Activated CD4-positive, alpha-beta memory T cell treated with anti-CD3 and anti-CD28 coated beads, Interleukin-2, amount 10 ng/mL, durations not matched to agents 7 days and 5 days (primary cell): ENCODE data around the gene TOR4A. TPM values are rescaled to one million over a fixed set of nuclear protein-coding genes. Genes with fewer than 3 reads are reported as not detected.
A peak's percentile ranks its signal among the peaks of the same experiment; 100 is the strongest.
"Not testable (repeated sequence)": the region's sequence is repeated elsewhere in the genome, so short reads cannot be mapped to it uniquely, and the experiment has no call there.

Experiments
- CTCF ChIA-PET: fragments of 350-600 bp; sonication (Branson Sonifier 250); formaldehyde crosslinking; loops from one replicate; lab custom pipeline; 2021; ENCODE audit warnings: antibody characterized with exemption, inconsistent platforms; lab: Charles Lee
- POLR2A ChIA-PET: fragments of 350-600 bp; sonication (Branson Sonifier 250); formaldehyde crosslinking; loops from one replicate; lab custom pipeline; 2021; ENCODE audit warnings: antibody characterized with exemption; lab: Charles Lee
- DNase-seq: peaks from one replicate; pipeline ENCODE4 v3.0.0-alpha.2; 2020
- H3K27ac Mint-ChIP-seq: one replicate; pipeline ENCODE4 v1.8.0; 2021; ENCODE audit warnings: mild to moderate bottlenecking, mixed read lengths
- H3K27me3 Mint-ChIP-seq: one replicate; pipeline ENCODE4 v1.8.0; 2021; ENCODE audit warnings: mixed read lengths
- H3K36me3 Mint-ChIP-seq: one replicate; pipeline ENCODE4 v1.8.0; 2021; ENCODE audit warnings: low read depth, mixed read lengths
- H3K4me1 Mint-ChIP-seq: one replicate; pipeline ENCODE4 v1.8.0; 2021; ENCODE audit warnings: mixed read lengths
- H3K4me3 Mint-ChIP-seq: one replicate; pipeline ENCODE4 v1.8.0; 2021; ENCODE audit warnings: mild to moderate bottlenecking, mixed read lengths
- H3K9me3 Mint-ChIP-seq: one replicate; pipeline ENCODE4 v1.8.0; 2021; ENCODE audit warnings: mixed read lengths
- total RNA-seq, 2 experiments: library from RNA; stranded (reverse); gene quantifications; one replicate each; pipeline ENCODE4 v1.2.3, GENCODE V29; 2021

Gene TOR4A
- total RNA-seq, 2 experiments from 2014 or later: 22.4 to 23.2 TPM

GRCh38 chr9:137234055-137234697, 43.4 kb upstream of the TOR4A start:
- H3K27ac Mint-ChIP-seq: no peak overlapping the region
- no peak for DNase-seq
- POLR2A ChIA-PET: interaction anchor here (0.7 kb wide), 1 partner anchor 46 kb away, joined by 3 read pairs; no protein-coding TSS in a partner anchor
- CTCF ChIA-PET: no interaction called here
- H3K9me3 Mint-ChIP-seq: no peaks in the 10 kb centered on the region
- H3K36me3 Mint-ChIP-seq: no peaks in the 10 kb centered on the region
- no peaks in the 10 kb centered on the region for H3K27me3 Mint-ChIP-seq
- peaks cover 18% of the 10 kb centered on the region for H3K4me1 Mint-ChIP-seq
- H3K4me3 Mint-ChIP-seq: no peak overlapping the region

GRCh38 chr9:137234758-137235423, 42.6 kb upstream of the TOR4A start:
- no peak overlapping the region for H3K4me3 Mint-ChIP-seq
- H3K36me3 Mint-ChIP-seq: no peaks in the 10 kb centered on the region
- CTCF ChIA-PET: no interaction called here
- DNase-seq: no peak
- POLR2A ChIA-PET: interaction anchor here (0.7 kb wide), 1 partner anchor 46 kb away, joined by 3 read pairs; the partner anchor contains the start of genes ANAPC2 and SSNA1
- H3K27me3 Mint-ChIP-seq: no peaks in the 10 kb centered on the region
- H3K4me1 Mint-ChIP-seq: peaks cover 23% of the 10 kb centered on the region
- H3K9me3 Mint-ChIP-seq: no peaks in the 10 kb centered on the region
- H3K27ac Mint-ChIP-seq: no peak overlapping the region

GRCh38 chr9:137235424-137236237, 41.9 kb upstream of the TOR4A start:
- Mint-ChIP-seq H3K4me1 (peaks cover 23% of the 10 kb centered on the region), H3K9me3 (no peaks in the 10 kb centered on the region), H3K4me3 (no peak overlapping the region), H3K27me3 (no peaks in the 10 kb centered on the region), H3K27ac (no peak overlapping the region), H3K36me3 (no peaks in the 10 kb centered on the region)
- POLR2A ChIA-PET: interaction anchor here (0.7 to 10.4 kb wide), 8 partner anchors 12 to 149 kb away, joined by 3 to 251 read pairs (median 5); partner anchors contain the start of genes ANAPC2, MAN1B1, NELFB and SSNA1
- no peak for DNase-seq
- CTCF ChIA-PET: interaction anchor here (1.0 to 2.2 kb wide), 14 partner anchors 9 to 507 kb away, joined by 3 to 21 read pairs (median 6); partner anchors contain the start of genes MAN1B1, NELFB, NPDC1 and RNF224

GRCh38 chr9:137236238-137236935, 41.1 kb upstream of the TOR4A start:
- no peaks in the 10 kb centered on the region for H3K27me3 Mint-ChIP-seq
- no peak overlapping the region for H3K4me3 Mint-ChIP-seq
- DNase-seq: peak; percentile 91
- H3K4me1 Mint-ChIP-seq: peaks cover 25% of the 10 kb centered on the region
- peaks cover 4% of the 10 kb centered on the region for H3K36me3 Mint-ChIP-seq
- ChIA-PET CTCF (interaction anchor here (0.5 to 2.2 kb wide), 38 partner anchors 10 to 756 kb away, joined by 3 to 21 read pairs (median 4); partner anchors contain the start of genes ABCA2, AJM1, CYSRT1 and EHMT1), POLR2A (interaction anchor here (0.8 to 10.4 kb wide), 11 partner anchors 11 to 206 kb away, joined by 3 to 251 read pairs (median 5); partner anchors contain the start of genes CYSRT1, MAN1B1, NELFB and STPG3)
- no peak overlapping the region for H3K27ac Mint-ChIP-seq
- no peaks in the 10 kb centered on the region for H3K9me3 Mint-ChIP-seq

- Mint-ChIP-seq H3K4me3 (no peak overlapping the region), H3K27me3 (no peaks in the 10 kb centered on the region), H3K27ac (no peak overlapping the region), H3K9me3 (no peaks in the 10 kb centered on the region), H3K4me1 (peaks cover 25% of the 10 kb centered on the region), H3K36me3 (peaks cover 7% of the 10 kb centered on the region)
- ChIA-PET POLR2A (interaction anchor here (0.8 to 10.4 kb wide), 11 partner anchors 12 to 206 kb away, joined by 3 to 251 read pairs (median 5); partner anchors contain the start of genes CYSRT1, MAN1B1, NELFB and STPG3), CTCF (interaction anchor here (0.5 to 2.2 kb wide), 38 partner anchors 9 to 756 kb away, joined by 3 to 21 read pairs (median 4); partner anchors contain the start of genes ABCA2, AJM1, CYSRT1 and EHMT1)
- no peak for DNase-seq
Measured at GRCh38 chr9:137236936-137237421, 40.5 kb upstream of the TOR4A start.

GRCh38 chr9:137237759-137238726, 39.5 kb upstream of the TOR4A start:
- peaks cover 17% of the 10 kb centered on the region for H3K36me3 Mint-ChIP-seq
- H3K27me3 Mint-ChIP-seq: no peaks in the 10 kb centered on the region
- CTCF ChIA-PET: interaction anchor here (0.6 to 2.2 kb wide), 12 partner anchors 11 to 191 kb away, joined by 4 to 21 read pairs (median 8); partner anchors contain the start of genes CYSRT1 and RNF224
- DNase-seq: no peak
- H3K4me3 Mint-ChIP-seq: no peak overlapping the region
- no peaks in the 10 kb centered on the region for H3K9me3 Mint-ChIP-seq
- H3K4me1 Mint-ChIP-seq: peaks cover 36% of the 10 kb centered on the region
- POLR2A ChIA-PET: interaction anchor here (0.8 to 10.4 kb wide), 4 partner anchors 15 to 142 kb away, joined by 3 to 251 read pairs (median 22); partner anchors contain the start of genes DPP7, NELFB, STPG3 and TPRN
- H3K27ac Mint-ChIP-seq: no peak overlapping the region

- H3K36me3 Mint-ChIP-seq: peaks cover 30% of the 10 kb centered on the region
- H3K4me1 Mint-ChIP-seq: peaks cover 47% of the 10 kb centered on the region
- POLR2A ChIA-PET: interaction anchor here (0.7 to 10.4 kb wide), 39 partner anchors 9 to 836 kb away, joined by 3 to 251 read pairs (median 5); partner anchors contain the start of genes ANAPC2, CYSRT1, DPP7 and EHMT1
- peak overlapping the region; percentile 72 for H3K4me3 Mint-ChIP-seq
- H3K9me3 Mint-ChIP-seq, H3K27me3 Mint-ChIP-seq, DNase-seq: not testable (repeated sequence)
- CTCF ChIA-PET: interaction anchor here (0.9 to 2.6 kb wide), 10 partner anchors 15 to 213 kb away, joined by 3 to 12 read pairs (median 4); partner anchors contain the start of genes CYSRT1, NELFB and TOR4A
- peak overlapping the region; percentile 67 for H3K27ac Mint-ChIP-seq
Measured at GRCh38 chr9:137239541-137240200, 37.9 kb upstream of the TOR4A start.

- ChIA-PET CTCF (interaction anchor here (0.9 to 2.6 kb wide), 9 partner anchors 13 to 214 kb away, joined by 3 to 12 read pairs (median 4); partner anchors contain the start of genes CYSRT1, NELFB, RNF224 and TOR4A), POLR2A (interaction anchor here (0.6 to 10.4 kb wide), 64 partner anchors 10 to 837 kb away, joined by 3 to 251 read pairs (median 4); partner anchors contain the start of genes AJM1, ANAPC2, CLIC3 and CYSRT1)
- H3K4me3 Mint-ChIP-seq: peak overlapping the region; percentile 72
Measured at GRCh38 chr9:137240318-137240840, 37.1 kb upstream of the TOR4A start.

GRCh38 chr9:137240841-137241489, 36.6 kb upstream of the TOR4A start, which contains the start of gene TUBB4B:
TUBB4B (plus strand) TSS chr9:137241287; CDS start chr9:137241361, 74 bp downstream.
- Mint-ChIP-seq H3K9me3 (no peaks in the 10 kb centered on the region), H3K4me1 (peaks cover 47% of the 10 kb centered on the region), H3K36me3 (peaks cover 30% of the 10 kb centered on the region), H3K27me3 (no peaks in the 10 kb centered on the region), H3K4me3 (peak within 1 kb of the TSS; percentile 88), H3K27ac (peak within 1 kb of the TSS; percentile 94)
- ChIA-PET POLR2A (interaction anchor here (0.6 to 10.4 kb wide), 66 partner anchors 11 to 838 kb away, joined by 3 to 251 read pairs (median 4); partner anchors contain the start of genes AJM1, ANAPC2, CLIC3 and CYSRT1), CTCF (interaction anchor here (0.8 to 2.6 kb wide), 11 partner anchors 13 to 214 kb away, joined by 3 to 12 read pairs (median 4); partner anchors contain the start of genes CYSRT1, NELFB, RNF224 and TOR4A)
- peak; percentile 99 for DNase-seq

More at GRCh38 chr9:137240318-137240840, 37.1 kb upstream of the TOR4A start:
- peak; percentile 75 for DNase-seq
- H3K4me1 Mint-ChIP-seq: peaks cover 47% of the 10 kb centered on the region
- H3K27ac Mint-ChIP-seq: peak overlapping the region; percentile 67
- peaks cover 30% of the 10 kb centered on the region for H3K36me3 Mint-ChIP-seq
- H3K9me3 Mint-ChIP-seq: no peaks in the 10 kb centered on the region
- H3K27me3 Mint-ChIP-seq: no peaks in the 10 kb centered on the region
